ENCODE measurements around the gene TLR6. TPM values are rescaled to one million over a fixed set of nuclear protein-coding genes. Genes with fewer than 3 reads are reported as not detected.
A peak's percentile ranks its signal among the peaks of the same experiment; 100 is the strongest.
"Not testable (repeated sequence)": the region's sequence is repeated elsewhere in the genome, so short reads cannot be mapped to it uniquely, and the experiment has no call there.

Gene TLR6
- polyA plus RNA-seq, 3 donors: 0.61 to 0.78 (median 0.74) TPM

DNA sequence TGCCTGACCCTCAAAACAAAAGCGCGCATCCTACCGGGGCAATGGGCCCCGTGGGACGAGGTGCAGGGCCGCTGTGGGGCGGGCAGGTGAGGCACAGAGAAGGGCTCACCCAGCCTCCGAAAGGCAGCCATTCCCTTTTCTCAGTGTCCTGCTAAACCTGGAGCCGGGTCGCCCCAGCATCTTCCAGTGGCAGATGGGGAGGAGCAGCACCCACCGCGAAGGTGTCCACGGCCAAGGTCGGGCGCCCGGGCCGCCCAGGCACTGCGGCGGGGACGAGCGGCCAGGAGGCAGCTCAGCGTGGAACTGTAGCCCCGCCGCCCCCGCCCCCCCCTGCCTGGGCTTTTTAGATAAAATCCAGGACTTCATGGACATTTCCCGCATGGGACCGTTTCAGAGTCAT is 32.9 kb downstream of the TLR6 start:
- no peak for DNase-seq

DNA sequence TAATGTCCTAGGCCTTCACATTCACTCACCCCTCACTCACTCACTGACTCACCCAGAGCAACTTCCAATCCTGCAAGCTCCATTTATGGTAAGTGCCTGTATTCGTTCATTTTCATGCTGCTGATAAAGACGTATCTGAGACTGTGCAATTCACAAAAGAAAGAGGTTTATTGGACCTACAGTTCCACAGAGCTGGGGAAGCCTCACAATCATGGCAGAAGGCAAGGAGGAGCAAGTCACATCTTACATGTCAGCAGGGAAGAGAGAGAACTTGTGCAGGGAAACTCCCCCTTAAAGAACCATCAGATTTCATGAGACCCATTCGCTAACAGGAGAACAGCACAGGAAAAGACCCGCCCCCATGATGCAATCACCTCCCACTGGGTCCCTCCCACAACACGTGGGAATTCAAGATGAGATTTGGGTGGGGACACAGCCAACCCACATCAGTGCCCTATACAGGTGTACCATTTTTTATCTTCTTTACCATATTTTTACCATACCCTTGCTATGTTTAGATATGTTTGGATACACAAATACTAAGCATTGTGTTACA is 33.8 kb downstream of the TLR6 start:
- no peak for DNase-seq

DNA sequence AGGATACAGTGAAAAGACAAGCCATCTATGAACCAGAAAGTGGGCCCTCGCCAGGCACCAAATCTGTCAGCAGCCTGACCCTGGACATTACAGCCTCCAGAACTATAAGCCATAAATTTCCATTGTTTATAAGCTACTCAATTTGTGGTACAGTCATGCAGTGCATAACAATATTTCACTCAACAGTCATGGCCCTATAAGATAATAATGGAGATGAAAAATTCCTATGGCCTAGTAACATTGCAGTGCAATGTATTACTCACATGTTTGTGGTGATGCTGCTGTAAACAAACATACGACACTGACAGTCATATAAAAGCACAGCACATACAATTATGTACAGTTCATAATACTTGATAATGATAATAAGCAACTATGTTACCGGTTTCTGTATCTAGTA is 34.9 kb downstream of the TLR6 start:
- no peak for DNase-seq

DNA sequence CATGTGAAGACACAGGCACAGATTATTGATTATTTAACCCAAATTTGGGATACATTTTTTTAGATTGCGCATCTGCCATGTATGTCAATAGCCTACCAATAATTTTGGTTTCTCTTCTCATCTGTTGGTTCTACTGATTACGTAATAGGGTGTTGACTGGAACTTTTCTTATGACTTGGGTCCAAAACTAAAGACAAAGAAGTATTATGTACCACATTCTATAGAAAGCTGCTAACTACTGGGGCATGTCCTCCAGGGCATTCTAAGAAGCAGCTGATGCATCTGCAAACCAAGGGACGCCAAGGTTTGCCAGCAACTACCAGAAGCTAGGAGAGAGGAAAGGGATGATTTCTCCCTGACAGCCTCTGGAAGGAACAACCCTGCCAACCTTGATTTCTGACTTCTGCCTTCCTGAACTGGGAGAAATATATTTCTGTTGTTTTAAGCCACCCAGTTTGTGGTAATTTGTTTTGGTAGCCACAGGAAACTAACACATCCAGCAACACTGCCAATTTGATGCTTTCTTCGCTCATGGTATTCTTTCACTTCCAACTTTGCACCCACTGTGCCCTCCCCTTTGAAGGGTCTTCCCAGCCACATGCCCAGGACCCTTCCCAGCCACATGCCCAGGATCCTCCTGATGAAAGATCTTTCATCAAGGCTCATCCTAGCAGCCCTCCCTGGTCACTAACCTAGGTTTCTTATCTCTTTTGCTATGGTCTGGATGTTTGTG is 36.1 kb downstream of the TLR6 start:
- no peak for DNase-seq

DNA sequence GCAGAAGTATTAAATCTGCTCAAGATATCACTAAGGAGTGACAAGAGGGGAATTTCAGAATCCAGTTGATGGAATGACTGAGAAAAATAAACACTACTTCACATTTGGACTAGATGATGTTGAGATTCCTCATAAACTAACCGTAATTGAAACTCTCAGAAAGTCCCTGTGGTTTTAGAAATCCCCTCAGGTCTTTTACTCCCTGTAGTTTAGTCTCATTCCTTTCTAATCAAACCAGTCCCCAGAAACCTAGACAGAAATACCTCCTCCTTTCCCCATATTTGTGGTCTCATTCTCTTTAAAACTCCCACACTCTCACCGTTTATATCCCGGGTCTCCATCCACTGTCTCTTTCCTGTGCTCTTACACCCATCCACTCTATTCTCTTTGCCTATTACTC is 37.0 kb downstream of the TLR6 start:
- no peak for DNase-seq

DNA sequence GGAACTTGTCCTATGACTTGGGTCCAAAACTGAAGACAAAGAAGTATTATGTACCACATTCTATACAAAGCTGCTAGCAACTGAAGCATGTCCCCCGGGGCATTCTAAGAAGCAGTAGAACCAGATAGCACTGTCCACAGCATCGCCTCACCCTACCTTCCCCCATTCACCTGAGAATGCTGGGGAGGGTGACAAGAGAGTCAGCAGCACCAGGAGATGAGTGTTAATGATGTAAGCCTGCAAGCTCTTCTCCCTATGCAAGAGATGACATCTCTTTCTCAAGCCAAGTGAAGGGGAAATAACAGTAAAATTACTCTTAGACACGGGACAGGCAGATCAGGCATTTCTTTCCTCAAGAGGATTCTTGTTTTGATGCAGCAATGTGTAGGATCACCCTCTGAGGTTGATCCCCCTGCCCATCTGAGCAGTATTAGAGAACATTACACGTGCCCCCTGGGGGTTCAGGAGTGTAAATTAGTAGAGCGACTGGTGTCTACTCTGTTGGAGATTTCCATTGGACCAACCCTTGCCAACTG is 38.1 kb downstream of the TLR6 start:
- no peak for DNase-seq

DNA sequence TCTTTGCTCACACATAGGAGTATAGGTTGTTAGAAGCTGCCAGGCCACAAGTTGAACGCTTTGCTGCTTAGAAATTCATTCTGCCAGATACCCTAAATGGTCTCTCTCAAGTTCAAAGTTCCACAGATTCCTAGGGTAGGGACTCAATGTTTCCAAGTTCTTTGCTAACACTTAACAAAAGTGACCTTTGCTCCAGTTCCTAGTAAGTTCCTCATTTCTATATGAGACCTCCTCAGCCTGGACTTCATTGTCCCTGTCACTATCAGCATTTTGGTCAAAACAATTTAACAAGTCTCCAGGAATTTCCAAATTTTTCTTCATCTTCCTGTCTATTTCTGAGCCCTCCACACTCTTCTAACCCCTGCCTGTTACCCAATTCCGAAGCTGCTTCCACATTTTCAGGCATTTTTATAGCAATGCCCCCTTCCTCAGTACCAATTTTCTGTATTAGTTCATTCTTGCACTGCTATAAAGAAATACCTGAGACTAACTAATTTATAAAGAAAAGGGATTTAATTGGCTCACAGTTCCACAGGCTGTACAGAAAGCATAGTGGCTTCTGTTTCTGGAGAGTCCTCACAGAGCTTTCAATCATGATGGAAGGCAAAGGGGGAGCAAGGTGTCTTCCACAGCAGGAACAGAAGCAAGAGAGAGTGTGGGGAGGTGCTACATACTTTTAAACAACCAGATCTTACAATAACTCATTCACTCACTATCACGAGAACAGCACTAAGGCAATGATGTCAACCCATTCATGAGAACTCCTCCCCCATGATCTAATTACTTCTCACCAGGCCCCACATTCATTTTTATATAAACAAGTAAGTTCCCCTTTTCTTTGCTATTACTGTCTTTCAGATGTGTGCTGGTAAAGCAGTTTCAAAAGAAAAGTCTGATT is 40.5 kb downstream of the TLR6 start:
- no peak for DNase-seq

DNA sequence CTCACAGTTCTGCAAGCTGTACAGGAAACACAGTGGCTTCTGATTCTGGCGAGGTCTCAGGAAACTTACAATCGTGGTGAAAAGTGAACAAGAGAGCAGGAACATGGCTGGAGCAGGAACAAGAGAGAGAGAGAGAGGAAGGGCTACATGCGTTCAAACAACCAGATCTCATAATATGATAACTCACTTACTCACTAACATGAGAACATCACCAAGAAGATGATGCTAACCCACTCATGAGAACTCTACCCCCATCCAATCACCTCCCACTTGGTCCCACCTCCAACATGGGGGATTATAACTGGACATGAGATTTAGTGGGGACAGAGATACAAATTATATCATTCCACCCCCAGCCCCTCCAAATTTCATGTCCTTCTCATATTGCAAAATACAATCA is 42.2 kb downstream of the TLR6 start:
- no peak for DNase-seq

DNA sequence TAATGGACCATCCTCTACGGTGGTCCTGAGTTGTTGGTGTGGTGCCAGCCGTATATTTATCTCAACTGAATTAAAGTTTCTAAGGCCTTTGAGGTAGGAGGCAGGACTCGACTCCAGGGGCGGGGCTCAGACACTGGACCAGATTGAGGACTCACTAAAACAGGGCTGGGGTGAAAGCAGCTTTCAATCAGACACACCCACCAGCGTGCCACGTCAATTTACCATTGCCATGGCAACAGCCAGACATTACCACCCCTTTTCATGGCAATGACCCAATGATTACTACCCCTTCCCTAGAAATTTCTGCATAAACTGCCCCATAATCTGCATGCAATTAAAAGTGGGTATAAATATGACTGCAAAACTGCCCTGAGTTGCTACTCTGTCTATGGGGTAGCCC is 45.3 kb downstream of the TLR6 start:
- no peak for DNase-seq

DNA sequence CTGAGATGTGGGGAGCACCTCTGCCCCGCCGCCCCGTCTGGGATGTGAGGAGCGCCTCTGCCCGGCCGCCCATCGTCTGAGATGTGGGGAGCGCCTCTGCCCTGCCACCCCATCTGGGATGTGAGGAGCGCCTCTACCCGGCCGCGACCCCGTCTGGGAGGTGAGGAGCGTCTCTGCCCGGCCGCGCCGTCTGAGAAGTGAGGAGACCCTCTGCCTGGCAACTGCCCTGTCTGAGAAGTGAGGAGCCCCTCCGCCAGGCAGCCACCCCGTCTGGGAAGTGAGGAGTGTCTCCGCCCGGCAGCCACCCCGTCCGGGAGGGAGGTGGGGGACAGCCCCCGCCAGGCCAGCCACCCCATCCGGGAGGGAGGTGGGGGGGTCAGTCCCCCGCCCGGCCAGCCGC is 49.2 kb downstream of the TLR6 start:
- not testable (repeated sequence) for DNase-seq

DNA sequence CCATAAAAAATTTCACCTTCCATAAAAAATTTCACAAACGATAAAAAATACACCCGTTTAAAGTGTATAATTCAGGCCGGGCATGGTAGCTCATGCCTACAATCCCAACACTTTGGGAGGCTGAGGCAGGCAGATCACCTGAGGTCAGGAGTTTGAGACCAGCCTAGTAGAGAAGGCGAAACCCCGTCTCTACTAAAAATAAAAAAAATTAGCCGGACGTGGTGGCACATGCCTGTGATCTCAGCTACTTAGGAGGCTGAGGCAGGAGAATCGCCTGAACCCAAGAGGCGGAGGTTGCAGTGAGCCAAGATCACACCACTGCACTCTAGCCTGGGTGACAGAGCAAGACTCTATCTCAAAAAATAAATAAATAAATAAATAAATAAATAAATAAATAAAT is 50.4 kb downstream of the TLR6 start:
- not testable (repeated sequence) for DNase-seq

DNA sequence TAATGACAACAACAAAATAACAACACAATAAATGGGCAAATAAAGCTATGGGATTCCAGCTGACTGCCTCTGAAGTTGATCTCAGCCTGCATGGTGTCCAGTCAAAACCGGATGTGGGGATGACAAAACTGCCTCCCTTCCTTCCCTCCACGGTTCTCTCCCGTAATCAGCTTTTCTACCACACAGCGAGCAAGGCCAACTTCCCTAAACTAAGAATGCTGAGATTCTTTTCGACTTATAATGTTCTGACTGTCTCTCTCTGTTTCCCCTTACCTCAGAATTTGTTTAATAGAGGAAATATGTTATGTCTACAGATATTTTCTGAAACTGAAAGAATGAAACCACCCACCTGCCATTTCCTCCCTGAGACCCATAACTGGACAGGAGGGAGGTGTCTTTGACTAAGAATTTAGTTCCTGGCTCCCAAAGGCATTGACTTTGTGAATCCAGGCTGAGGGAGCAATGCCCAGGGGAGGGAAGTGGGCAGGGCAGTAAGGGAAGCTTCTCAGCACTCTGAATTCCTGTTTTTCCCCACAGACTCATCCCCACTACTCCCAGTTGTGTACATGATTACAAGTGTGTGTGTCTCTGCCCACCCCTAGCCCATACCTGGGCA is 51.0 kb downstream of the TLR6 start:
- DNase-seq: no peak

DNA sequence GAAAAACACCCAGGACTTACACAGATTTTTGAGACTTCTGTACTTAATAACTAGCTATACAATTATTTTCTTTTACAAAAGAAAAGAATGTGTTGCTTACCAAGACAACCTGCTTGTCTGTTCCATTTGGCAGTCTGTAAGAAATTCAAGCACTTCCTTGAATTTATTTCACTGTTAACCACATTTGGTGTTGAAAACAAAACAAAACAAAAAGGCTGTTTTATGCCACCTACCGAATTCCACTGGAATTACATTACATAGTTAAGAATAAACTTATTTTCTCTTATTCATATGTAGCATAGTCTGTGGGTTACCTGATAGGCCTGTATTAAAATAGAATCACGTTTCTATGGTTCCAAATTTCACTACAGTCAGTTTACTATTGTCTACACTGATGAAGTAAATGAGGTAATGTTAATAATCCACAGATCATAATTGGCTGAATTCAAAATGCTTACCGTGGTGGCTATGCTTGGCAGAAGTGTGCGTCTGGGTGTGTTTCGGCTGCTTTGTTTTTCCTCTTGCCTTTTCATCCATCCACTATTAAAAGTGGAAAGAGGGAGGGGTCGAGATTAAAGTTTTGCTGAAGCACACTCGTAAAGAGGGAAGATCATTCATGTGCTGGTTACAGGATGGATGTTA is 51.8 kb downstream of the TLR6 start, which contains the start of gene TLR1:
Gene TLR1, minus strand, starts transcription at position 138 of the 642 bp plus-strand sequence. CDS start 5,960 bp downstream, outside the sequence.
- peak; percentile 52 for DNase-seq

DNA sequence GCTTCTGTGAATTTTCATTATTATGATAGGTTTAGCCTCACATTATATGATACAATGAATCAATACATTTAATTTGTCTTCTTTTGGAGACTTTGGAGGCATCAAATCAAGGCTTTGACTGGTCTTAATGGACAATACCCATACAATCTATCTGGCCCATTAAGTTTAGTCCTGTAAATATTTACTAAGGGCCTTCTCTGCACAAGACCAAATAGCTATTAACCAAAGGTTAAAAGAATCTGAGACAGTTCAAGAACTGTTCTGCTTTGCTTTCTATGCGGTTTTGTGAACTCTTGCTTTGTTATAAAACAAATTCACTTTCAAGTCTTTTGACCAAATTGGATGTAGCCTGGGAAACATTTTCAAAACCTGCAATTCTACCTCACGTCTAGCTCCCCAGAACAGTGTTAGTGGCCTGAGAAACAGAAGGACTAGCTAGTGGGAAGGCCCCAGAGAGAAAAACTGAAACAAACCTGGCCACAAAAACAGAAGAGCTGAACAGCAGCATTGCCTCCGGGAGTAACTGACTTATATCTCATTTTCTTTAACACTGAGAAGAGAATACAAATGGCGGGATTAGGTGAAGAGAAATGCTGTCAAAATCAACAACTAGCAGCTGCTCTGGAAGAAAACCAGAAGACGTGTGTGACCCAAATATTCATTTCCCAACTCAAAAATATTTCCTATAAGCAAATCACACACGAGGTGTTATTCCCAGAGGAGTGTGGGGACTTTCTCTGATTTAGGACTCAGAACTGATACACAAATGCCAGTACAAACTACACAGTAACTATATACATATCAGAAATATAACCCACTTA is 52.6 kb downstream of the TLR6 start:
- no peak for DNase-seq

DNA sequence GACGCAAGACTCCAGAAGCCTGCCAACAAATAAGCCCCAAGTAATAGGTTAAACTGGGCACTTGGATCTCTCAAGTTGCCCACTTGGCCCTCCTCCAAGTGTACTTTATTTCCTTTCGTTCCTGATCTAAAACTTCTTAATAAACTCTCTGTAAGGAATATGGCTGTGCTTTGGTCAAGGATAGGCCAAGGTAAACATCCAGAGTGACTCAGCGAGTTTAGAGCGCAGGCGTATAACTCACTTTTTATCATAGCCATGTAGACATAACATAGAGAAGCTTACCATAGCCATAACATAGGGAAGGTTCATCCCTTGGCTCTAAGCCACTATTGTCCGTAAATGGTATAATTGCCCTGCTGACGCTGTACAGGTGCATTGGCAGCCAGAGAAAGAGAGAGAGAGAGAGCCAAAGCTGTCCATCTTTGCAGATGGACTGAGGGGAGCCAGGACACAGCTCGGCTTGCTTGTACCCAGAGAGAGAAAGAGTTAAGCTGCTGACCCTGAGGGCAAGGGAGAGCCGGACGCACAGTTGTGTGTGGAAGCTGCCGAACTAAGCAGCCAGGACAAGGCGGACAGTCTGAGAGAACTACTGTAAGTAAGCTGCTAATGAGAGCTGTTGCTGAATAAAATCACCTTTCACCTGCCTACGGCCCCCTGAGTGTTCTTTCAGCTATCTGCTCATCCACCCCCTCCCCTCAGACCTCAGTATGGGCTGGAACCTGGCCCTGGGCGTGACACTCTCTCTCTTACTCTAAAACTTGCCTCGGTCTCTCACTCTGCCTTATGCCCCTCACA is 53.9 kb downstream of the TLR6 start:
- DNase-seq: no peak

DNA sequence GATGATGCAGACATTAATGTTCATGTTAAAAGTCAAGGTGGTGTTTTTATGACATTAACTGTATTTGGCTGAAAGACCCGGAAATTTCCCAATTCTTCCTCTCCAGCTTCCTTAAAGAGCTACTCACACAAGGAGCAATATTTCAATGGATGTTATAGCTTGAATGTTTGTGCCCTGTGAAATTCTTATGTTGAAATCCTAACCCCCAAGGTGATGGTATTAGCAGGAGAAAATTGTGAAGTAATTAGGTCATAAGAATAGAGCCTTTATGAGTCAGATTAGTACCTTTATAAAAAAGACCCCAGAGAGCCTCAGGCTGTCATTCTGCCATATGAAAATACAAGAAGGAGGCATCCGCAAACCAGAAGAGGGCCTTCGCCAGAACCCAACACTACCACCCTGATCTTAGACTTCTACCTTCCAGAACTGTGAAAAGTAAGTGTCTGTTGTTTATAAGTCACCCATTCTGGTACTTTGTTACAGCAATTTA is 55.6 kb downstream of the TLR6 start:
- no peak for DNase-seq

DNA sequence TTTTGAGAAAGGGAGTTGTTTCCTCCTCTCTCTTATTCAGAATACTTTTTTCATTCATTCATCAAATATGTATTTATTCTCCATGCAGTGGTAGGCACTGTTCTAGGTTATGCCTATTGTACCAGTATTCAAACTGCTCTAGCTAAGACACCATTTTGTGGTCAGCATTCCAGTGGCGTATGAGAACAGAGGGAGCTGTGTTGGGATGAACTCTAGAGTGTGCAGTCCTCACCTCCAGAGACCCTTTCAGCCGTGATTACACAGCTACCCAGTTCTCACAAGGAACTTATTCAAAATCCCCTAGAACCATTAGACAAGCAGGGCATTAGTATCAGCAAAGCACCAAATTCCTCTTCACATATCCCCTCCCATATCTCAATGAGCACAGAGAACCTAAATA is 56.3 kb downstream of the TLR6 start:
- DNase-seq: no peak

DNA sequence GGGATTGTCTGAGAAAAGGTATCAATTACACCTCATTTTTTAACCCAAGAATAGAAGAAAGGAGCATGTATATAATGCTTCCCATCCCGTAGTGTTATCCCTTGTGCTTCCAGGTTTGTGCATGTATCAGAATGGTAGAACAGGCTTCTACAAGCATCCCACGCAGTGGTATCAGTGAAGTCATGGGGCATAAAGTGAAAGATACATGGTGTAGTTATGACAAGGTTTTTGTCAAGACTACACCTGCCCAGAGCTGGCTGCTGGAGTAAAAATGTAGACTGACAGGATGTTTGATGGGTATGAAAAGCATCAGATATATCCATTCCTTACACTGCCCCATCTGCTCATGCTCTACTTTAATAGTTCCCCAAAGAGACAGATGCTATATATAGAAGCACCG is 61.5 kb downstream of the TLR6 start:
- no peak for DNase-seq

DNA sequence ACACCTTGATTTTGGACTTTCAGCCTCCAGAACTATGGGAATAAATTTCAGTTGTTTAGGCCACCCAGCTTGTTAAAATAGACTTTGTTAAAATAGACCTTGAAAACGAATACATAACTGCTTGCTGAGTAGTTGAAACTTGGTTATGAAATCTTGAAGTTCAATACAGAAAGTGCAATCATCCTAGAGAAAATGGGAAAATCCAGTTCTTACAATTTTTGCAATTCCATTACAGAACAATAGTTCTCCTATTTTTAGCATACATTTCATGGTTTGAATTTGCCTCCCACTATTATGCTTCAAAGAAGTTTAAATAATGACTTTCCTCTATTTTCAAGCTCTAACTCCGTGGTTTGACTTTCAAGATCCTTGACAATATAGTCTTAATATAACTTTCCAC is 62.6 kb downstream of the TLR6 start:
- DNase-seq: no peak

DNA sequence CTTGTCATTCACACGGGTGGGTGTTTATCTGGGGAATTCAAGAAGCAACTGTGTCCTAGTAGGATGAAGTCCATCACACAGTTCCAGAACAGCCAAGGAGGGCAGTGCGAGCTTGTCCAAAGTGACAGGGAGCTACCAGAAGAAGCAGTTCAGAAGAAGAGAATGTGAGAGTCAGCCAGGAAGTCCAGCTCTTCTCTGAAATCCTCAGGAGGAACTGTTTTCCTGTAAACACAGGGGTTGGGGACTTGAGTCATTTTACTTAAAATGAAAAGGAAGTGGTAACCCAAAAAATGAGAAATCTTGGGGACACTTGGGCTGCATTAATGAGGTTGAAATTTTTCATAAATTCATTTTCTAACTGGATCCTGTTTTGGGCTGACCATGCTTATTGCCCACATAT is 65.6 kb downstream of the TLR6 start:
- DNase-seq: no peak
